HCT116 (cell line): Measurements from ENCODE around the gene KRT7. TPM values are rescaled to one million over a fixed set of nuclear protein-coding genes. Genes with fewer than 3 reads are reported as not detected.
A peak's percentile ranks its signal among the peaks of the same experiment; 100 is the strongest.

ENCODE experiments used
- ATAC-seq: fragments of 200-7000 bp; cut with Tn5 transposase; 2 replicates; pipeline ENCODE4 v1.9.1; 2020; ENCODE audit warnings: mild to moderate bottlenecking, moderate library complexity
- BruUV-seq: library from RNA; stranded (reverse); fragments of 400-500 nt; replicated peaks from 2 replicates; lab custom pipeline; 2021; lab: Mats Ljungman, UMichigan
- CTCF ChIA-PET: fragments of 300-600 bp; sonication (Branson Sonifier 250); formaldehyde crosslinking; loops from one replicate; lab custom pipeline; 2021; ENCODE audit warnings: antibody characterized with exemption; lab: Charles Lee
- POLR2A ChIA-PET: fragments of 300-600, 350-600 bp; sonication (Branson Sonifier 250); formaldehyde crosslinking; loops from one replicate; lab custom pipeline; 2021; ENCODE audit warnings: antibody characterized with exemption; lab: Charles Lee
- RAD21 ChIA-PET, 2 experiments: fragments of 300-600 bp; sonication (Branson Sonifier 250); formaldehyde crosslinking; loops; one replicate each; lab custom pipeline; 2023; ENCODE audit warnings: low total read pairs in 2 of 2; ENCODE audit not compliant: uncharacterized antibody in 2 of 2, unreplicated experiment in 2 of 2, low non-redundant PET in 1 of 2; lab: Charles Lee
- DNase-seq: peaks from one replicate; pipeline ENCODE4 v3.0.0-alpha.2; 2010; ENCODE audit warnings: low read depth, low spot score
- H2AFZ ChIP-seq: fragments of 200-600 bp; shearing (Covaris generic), sonication (generic); 2 replicates; pipeline ENCODE4 v1.6.1; 2017; ENCODE audit warnings: low read depth, mixed run types, mixed read lengths, antibody characterized with exemption, low read length; ENCODE audit not compliant: poor library complexity, severe bottlenecking
- H3K27ac ChIP-seq: 2 replicates; pipeline ENCODE4 v1.5.1; 2012; ENCODE audit warnings: low read depth, low read length
- H3K27me3 ChIP-seq: fragments of 200-600 bp; sonication (generic); 2 replicates; pipeline ENCODE4 v1.6.1; 2016; ENCODE audit warnings: mixed run types, low read length, mixed read lengths; ENCODE audit not compliant: insufficient read depth
- H3K36me3 ChIP-seq, 2 experiments: fragments of 200-500 bp in 1 of 2; fragments of 200-600 bp in 1 of 2; sonication (Bioruptor generic) in 1 of 2; sonication (generic) in 1 of 2; 2 replicates each; pipeline versions ENCODE4 v1.5.1 to v1.6.1; 2014 to 2016; ENCODE audit warnings: low read length in 2 of 2, inconsistent platforms in 1 of 2, mixed read lengths in 1 of 2, mixed run types in 1 of 2; ENCODE audit not compliant: insufficient read depth in 2 of 2, control insufficient read depth in 1 of 2
- H3K4me1 ChIP-seq, 2 experiments: fragments of 200-600 bp in 1 of 2; sonication (generic) in 1 of 2; 2 replicates each; pipeline versions ENCODE4 v1.5.1 to v1.6.1; 2012 to 2017; ENCODE audit warnings: low read length in 2 of 2, inconsistent platforms in 1 of 2, mild to moderate bottlenecking in 1 of 2, mixed read lengths in 1 of 2, mixed run types in 1 of 2, moderate library complexity in 1 of 2; ENCODE audit not compliant: insufficient read depth in 2 of 2, control insufficient read depth in 1 of 2
- H3K4me2 ChIP-seq: fragments of 200-600 bp; sonication (generic); 2 replicates; pipeline ENCODE4 v1.6.1; 2017; ENCODE audit warnings: mixed run types, low read length, mixed read lengths
- H3K4me3 ChIP-seq, 2 experiments: fragments of 200-600 bp in 1 of 2; sonication (generic) in 1 of 2; replicated peaks in 1 of 2; 2 replicates each; pipeline ENCODE4 v1.5.1; 2011 to 2016; ENCODE audit warnings: low read length in 2 of 2, control low read depth in 1 of 2, low read depth in 1 of 2, mild to moderate bottlenecking in 1 of 2, mixed read lengths in 1 of 2, mixed run types in 1 of 2
- H3K79me2 ChIP-seq: fragments of 200-600 bp; sonication (generic); 2 replicates; pipeline ENCODE4 v1.6.1; 2017; ENCODE audit warnings: mild to moderate bottlenecking, mixed run types, low read length, moderate library complexity, mixed read lengths; ENCODE audit not compliant: insufficient read depth
- H3K9ac ChIP-seq: fragments of 200-600 bp; sonication (generic); 2 replicates; pipeline ENCODE4 v1.6.1; 2016; ENCODE audit warnings: low read length, mixed read lengths
- H3K9me2 ChIP-seq: fragments of 200-600 bp; sonication (generic), shearing (Covaris generic); 2 replicates; pipeline ENCODE4 v1.6.1; 2017; ENCODE audit warnings: mixed run types, mild to moderate bottlenecking, moderate library complexity; ENCODE audit not compliant: insufficient read depth
- H3K9me3 ChIP-seq, 2 experiments: fragments of 200-500 bp in 1 of 2; fragments of 200-600 bp in 1 of 2; sonication (Bioruptor generic) in 1 of 2; sonication (generic) in 1 of 2; 2 replicates each; pipeline ENCODE4 v1.6.1; 2014 to 2017; ENCODE audit warnings: low read length in 2 of 2, mixed read lengths in 2 of 2, inconsistent platforms in 1 of 2, low read depth in 1 of 2, mild to moderate bottlenecking in 1 of 2, mixed run types in 1 of 2, moderate library complexity in 1 of 2; ENCODE audit not compliant: control insufficient read depth in 1 of 2, insufficient read depth in 1 of 2
- H4K20me1 ChIP-seq: fragments of 200-600 bp; sonication (generic), shearing (Covaris generic); 2 replicates; pipeline ENCODE4 v1.6.1; 2017; ENCODE audit warnings: mixed run types, mild to moderate bottlenecking, moderate library complexity; ENCODE audit not compliant: insufficient read depth
- ATF3 ChIP-seq: IDR thresholded peaks from 2 replicates; pipeline ENCODE4 v1.6.1; 2012
- CTCF ChIP-seq, 3 experiments: fragments of 200-600 bp in 1 of 3; sonication (generic) in 1 of 3; IDR thresholded peaks in 2 of 3; conservative IDR thresholded peaks in 1 of 3; 2 replicates each; pipeline ENCODE4 v1.5.1; 2012 to 2017; ENCODE audit warnings: low read depth in 2 of 3, low read length in 2 of 3, antibody characterized with exemption in 1 of 3, borderline replicate concordance in 1 of 3, control low read depth in 1 of 3, mild to moderate bottlenecking in 1 of 3, mixed read lengths in 1 of 3, mixed run types in 1 of 3, moderate library complexity in 1 of 3; ENCODE audit not compliant: insufficient read depth in 1 of 3
- ELF1 ChIP-seq: IDR thresholded peaks from 2 replicates; pipeline ENCODE4 v1.6.1; 2012; ENCODE audit warnings: low read depth, borderline replicate concordance
- EZH2 ChIP-seq: fragments of 200-600 bp; sonication (generic); IDR thresholded peaks from 2 replicates; pipeline ENCODE4 v1.6.1; 2017; ENCODE audit warnings: antibody characterized with exemption, mixed run types
- FOSL1 ChIP-seq: IDR thresholded peaks from 2 replicates; pipeline ENCODE4 v1.6.1; 2012; ENCODE audit warnings: low read depth
- JUND ChIP-seq: IDR thresholded peaks from 2 replicates; pipeline ENCODE4 v1.6.1; 2012
- MAX ChIP-seq: IDR thresholded peaks from 2 replicates; pipeline ENCODE4 v1.6.1; 2012
- POLR2A ChIP-seq: IDR thresholded peaks from 2 replicates; pipeline ENCODE4 v1.7.0; 2011; ENCODE audit warnings: borderline replicate concordance; ENCODE audit not compliant: insufficient read depth, insufficient read length; ENCODE audit errors: extremely low read depth
- POLR2AphosphoS5 ChIP-seq: IDR thresholded peaks from 2 replicates; pipeline ENCODE4 v1.6.1; 2011; ENCODE audit warnings: mild to moderate bottlenecking, low read depth, low read length, moderate library complexity
- RAD21 ChIP-seq: IDR thresholded peaks from 2 replicates; pipeline ENCODE4 v1.6.1; 2012; ENCODE audit warnings: low read depth, mild to moderate bottlenecking
- REST ChIP-seq: IDR thresholded peaks from 2 replicates; pipeline ENCODE4 v1.6.1; 2012; ENCODE audit warnings: low read depth
- SIN3A ChIP-seq: IDR thresholded peaks from 2 replicates; pipeline ENCODE4 v1.6.1; 2012; ENCODE audit warnings: low read depth
- SP1 ChIP-seq: IDR thresholded peaks from 2 replicates; pipeline ENCODE4 v1.6.1; 2012; ENCODE audit warnings: low read depth
- SRF ChIP-seq: IDR thresholded peaks from 2 replicates; pipeline ENCODE4 v1.6.1; 2012; ENCODE audit warnings: low read depth
- ZBTB33 ChIP-seq: IDR thresholded peaks from 2 replicates; pipeline ENCODE4 v1.6.1; 2011; ENCODE audit warnings: mild to moderate bottlenecking, low read length, moderate library complexity; ENCODE audit not compliant: insufficient replicate concordance; ENCODE audit errors: extremely low read depth
- ZFX ChIP-seq: fragments of 450-650 bp; IDR thresholded peaks from 2 replicates; pipeline ENCODE4 v1.6.1; 2017
- ZNF274 ChIP-seq: fragments of 200-500 bp; sonication (Bioruptor generic); IDR thresholded peaks from 2 replicates; pipeline ENCODE4 v1.6.1; 2014; ENCODE audit warnings: mild to moderate bottlenecking, low read depth, low read length, inconsistent platforms
- intact Hi-C: fragments of 100-400 bp; cut with micrococcal nuclease; formaldehyde crosslinking; loops from 2 replicates; pipeline ENCODE4 v1.10.0; 2022
- total RNA-seq: library from RNA; stranded (reverse); gene quantifications from one replicate; pipeline ENCODE4 v1.2.1, GENCODE V29; 2021; ENCODE audit not compliant: unreplicated experiment

The KRT7 gene
- total RNA-seq, 1 experiment from 2014 or later, result 72.6 TPM

GRCh38 chr12:52234223-52234810 is 1.3 kb downstream of the KRT7 start:
- H4K20me1 ChIP-seq, result no peaks in the 10 kb centered on the region
- H3K4me3 ChIP-seq, result no peak overlapping the region; a peak in 1 of 4 replicates
- H3K36me3 ChIP-seq, result no peaks in the 10 kb centered on the region
- TF ChIP-seq REST (no peak), RAD21 (no peak), FOSL1 (no peak), SRF (no peak), ZFX (no peak), ZNF274 (no peak), CTCF (IDR thresholded peaks at IDR 0.05 in 2 of 3, conservative IDR thresholded peaks at IDR 0.05 in 1 of 3; ENCODE audit: borderline replicate concordance in 1 of 3, insufficient read depth in 1 of 3, low read depth in 2 of 3, low read length in 2 of 3) (no peak), JUND (no peak), ATF3 (no peak), ZBTB33 (no peak), POLR2A (no peak), SIN3A (no peak), MAX (no peak), EZH2 (no peak), ELF1 (no peak), SP1 (no peak), POLR2AphosphoS5 (no peak)
- ATAC-seq, result no peak
- H3K9ac ChIP-seq, result peak overlapping the region; percentile 57; the same call in 1 of the 2 replicates
- H3K27ac ChIP-seq, result no peak overlapping the region
- ChIA-PET CTCF (no interaction called here), RAD21 (no interaction called here), POLR2A (no interaction called here)
- H3K9me2 ChIP-seq, result no peaks in the 10 kb centered on the region
- H3K9me3 ChIP-seq, result no peaks in the 10 kb centered on the region
- no peak for DNase-seq
- no peaks in the 10 kb centered on the region for H3K79me2 ChIP-seq
- H3K27me3 ChIP-seq, result no peaks in the 10 kb centered on the region
- BruUV-seq, result TSS peak; percentile 33
- no peak overlapping the region for H2AFZ ChIP-seq
- intact Hi-C loops, result no loop called here
- peak overlapping the region; percentile 71 for H3K4me2 ChIP-seq
- H3K4me1 ChIP-seq, result peaks cover 26 to 100% of the 10 kb centered on the region in 2 experiments
